ENCODE results near the gene CDC42BPA.

- TF ChIP-seq FOXK2 (IDR thresholded peaks at IDR 0.05) (no peak), ARNT (IDR thresholded peaks at IDR 0.05) (no peak), ELF4 (IDR thresholded peaks at IDR 0.05) (no peak)
These were observed 126.7 kb downstream of the CDC42BPA start for GRCh38 chr1:227191607-227192006.
